AG09319 (cell line): ENCODE results near the gene LIMCH1.

Experiments
- DNase-seq: peaks from one replicate; pipeline ENCODE4 v3.0.0-alpha.2; 2010; ENCODE audit warnings: low read depth; ENCODE audit errors: extremely low read depth
- TF ChIP-seq, protein P1 (sequence below): IDR thresholded peaks from 2 replicates; pipeline ENCODE4 v1.5.1; 2011; ENCODE audit warnings: low read depth, mild to moderate bottlenecking, inconsistent platforms, low read length, moderate library complexity

Gene LIMCH1

DNA sequence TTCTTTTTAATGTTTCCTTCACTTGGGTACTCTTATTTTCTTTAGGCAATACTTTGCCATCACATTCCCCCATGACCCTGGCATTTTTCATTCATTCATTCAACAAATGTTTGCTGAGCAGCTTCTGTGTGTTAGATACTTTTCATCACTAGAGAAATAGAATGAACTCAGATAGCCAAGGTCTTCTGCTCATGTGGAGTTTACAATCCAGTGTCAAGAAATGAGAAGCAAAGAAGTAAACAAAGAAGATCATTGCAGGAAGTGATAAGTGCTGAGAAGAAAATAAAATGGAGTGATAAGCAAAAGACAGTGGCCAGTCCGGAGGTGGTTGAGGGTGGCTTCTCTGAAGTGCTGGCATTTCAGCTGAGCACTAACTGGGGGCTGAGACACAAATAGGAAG is 63.1 kb downstream of the LIMCH1 start:
- TF ChIP-seq, protein P1, sequence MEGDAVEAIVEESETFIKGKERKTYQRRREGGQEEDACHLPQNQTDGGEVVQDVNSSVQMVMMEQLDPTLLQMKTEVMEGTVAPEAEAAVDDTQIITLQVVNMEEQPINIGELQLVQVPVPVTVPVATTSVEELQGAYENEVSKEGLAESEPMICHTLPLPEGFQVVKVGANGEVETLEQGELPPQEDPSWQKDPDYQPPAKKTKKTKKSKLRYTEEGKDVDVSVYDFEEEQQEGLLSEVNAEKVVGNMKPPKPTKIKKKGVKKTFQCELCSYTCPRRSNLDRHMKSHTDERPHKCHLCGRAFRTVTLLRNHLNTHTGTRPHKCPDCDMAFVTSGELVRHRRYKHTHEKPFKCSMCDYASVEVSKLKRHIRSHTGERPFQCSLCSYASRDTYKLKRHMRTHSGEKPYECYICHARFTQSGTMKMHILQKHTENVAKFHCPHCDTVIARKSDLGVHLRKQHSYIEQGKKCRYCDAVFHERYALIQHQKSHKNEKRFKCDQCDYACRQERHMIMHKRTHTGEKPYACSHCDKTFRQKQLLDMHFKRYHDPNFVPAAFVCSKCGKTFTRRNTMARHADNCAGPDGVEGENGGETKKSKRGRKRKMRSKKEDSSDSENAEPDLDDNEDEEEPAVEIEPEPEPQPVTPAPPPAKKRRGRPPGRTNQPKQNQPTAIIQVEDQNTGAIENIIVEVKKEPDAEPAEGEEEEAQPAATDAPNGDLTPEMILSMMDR = no peak
- DNase-seq = no peak

DNA sequence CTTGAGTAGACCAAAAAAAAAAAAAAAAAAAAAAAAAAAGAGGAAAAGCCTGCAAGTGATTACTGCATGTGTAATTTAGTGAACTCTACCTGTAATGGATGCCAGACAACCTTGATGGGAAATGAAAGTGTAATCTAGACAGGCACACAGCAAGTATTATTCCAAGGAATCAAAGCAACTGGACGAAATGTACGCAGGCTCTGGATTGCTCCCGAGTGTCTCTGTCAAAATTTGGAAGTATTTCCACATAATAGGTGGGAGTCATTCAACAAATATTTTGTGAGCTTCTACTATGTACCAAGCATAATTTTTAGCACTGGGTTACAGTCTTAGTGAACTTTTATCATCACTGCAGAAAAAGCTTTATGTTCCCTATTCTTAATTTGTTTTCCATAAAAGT is 64.2 kb downstream of the LIMCH1 start:
- DNase-seq = no peak
- TF ChIP-seq, protein P1 = no peak

DNA sequence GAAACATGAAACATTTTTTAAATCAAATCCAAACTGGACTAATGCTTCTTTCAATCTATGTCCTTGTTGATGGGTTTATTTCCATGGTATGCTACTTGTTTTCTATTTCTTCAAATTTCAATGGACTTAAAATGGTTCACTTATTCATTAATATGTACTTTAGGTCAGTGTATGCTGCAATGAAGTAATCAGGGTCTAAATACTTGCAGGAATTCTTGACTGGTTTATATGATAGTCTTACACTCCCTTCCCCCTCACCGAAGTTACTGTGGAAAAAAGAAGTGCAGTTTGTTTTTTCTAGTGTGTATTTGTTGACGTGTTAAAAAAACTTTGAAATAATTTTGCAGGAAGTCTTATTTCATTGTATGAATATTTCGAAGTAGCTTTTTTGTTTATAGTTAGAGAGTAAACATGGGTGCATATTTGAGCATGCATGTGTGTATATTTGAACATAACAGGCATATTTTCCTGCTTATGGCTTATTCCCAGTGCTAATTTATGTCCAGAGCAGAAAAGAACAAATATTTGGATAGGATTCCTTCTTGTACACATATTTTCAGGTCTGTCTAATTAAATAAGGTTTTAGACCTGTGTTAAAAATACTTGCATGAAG is 65.0 kb downstream of the LIMCH1 start:
- TF ChIP-seq, protein P1 = no peak
- no peak for DNase-seq

DNA sequence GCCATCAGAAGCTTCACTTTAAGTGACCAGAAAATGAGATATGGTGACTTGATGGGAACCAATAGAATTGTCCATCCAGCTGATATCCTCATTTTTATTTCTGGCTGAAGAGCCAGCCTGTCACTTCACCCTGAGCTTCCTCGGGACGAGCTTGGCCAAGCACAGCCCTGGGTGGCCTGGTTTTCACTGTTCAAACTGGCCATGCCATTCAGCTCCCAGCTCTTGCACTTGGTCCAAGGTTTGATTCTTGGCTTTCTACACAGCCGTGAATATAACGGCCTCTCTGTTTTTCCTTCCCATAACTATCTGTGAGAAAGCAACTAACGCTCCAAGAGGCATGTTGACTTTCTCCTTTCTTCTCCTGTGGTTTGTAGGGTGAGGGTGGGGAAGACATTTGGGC is 71.9 kb downstream of the LIMCH1 start:
- TF ChIP-seq, protein P1 = no peak
- no peak for DNase-seq

DNA sequence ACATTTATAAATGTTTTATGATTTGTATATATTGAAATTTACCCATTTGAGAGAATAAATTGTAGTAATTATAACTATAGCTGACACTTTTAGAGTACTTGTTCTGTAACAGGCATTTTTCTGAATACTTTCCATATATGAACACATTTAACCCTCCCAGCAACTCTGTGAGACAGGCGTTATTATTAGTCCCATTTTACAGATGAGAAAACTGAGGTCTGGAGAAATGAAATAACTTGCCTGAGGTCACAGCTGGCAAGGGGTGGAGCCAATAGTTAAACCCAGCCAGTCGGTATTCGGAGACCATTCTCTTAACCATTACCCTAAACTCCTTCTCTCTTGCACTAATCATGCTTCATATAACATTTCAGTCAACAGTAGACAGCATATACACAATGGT is 72.5 kb downstream of the LIMCH1 start:
- TF ChIP-seq, protein P1 = no peak
- DNase-seq = no peak

DNA sequence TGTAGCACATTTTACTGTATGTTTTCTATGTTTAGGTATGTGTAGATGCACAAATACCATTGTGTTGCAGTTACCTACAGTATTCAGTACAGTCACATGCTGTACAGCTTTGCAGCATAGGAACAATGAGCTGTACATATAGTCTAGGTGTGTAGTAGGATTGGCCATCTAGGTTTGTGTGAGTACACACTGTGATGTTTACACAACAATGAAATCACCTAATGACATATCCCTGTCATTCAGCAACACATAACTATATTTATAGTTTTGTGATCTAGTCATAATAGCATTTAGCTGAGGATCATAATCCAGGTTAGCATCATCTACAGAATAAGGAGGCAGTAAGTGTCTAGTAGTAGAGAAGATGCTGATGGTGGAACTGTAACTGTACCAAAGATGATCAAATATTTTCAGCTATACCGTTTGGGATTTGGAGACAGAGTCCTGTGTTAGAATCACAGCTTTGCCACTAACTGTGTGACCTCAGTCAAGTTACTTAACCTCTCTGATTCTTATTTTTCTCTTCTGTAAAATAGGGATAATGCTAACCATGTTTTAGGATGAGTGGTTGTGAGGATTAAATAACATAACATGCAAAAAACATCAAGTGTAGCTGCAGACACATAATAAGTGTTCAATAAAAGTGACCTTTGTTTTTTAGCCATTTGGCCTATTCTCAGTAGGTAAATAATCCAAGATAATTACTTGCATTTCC is 73.3 kb downstream of the LIMCH1 start:
- TF ChIP-seq, protein P1 = no peak
- DNase-seq = no peak
